Measurements from ENCODE around the gene RAB11FIP5. TPM values are rescaled to one million over a fixed set of nuclear protein-coding genes. Genes with fewer than 3 reads are reported as not detected.

Gene RAB11FIP5
- total and polyA plus RNA-seq, 2 donors (not counting 3 experiments of a cell fraction or from before 2014, with no cell fraction given): 36.6 to 47.0 TPM

- FAIRE-seq (peak; percentile 52), DNase-seq (ENCODE audit: low read depth, low spot score) (no peak)
- no peaks in the 10 kb centered on the region for H3K27me3 ChIP-seq (ENCODE audit: control insufficient read depth in 2 of 2, insufficient read depth in 2 of 2, low read length in 2 of 2)
- intact Hi-C loops (cut with micrococcal nuclease) (no loop called here), dilution Hi-C loops (cut with MboI; ENCODE audit: extremely low pct_ligation_motif_present, low sequenced_read_pairs) (no loop called here)
- peaks cover under 1 to 2% of the 10 kb centered on the region in 2 experiments for H3K36me3 ChIP-seq (ENCODE audit: control insufficient read depth in 2 of 2, extremely low read depth in 1 of 2, insufficient read depth in 2 of 2, low read length in 2 of 2)
- no peak overlapping the region for H2AFZ ChIP-seq (ENCODE audit: low read depth, low read length)
- H3K9me3 ChIP-seq (replicated peaks; ENCODE audit: control insufficient read depth, insufficient read depth, low read length): no peaks in the 10 kb centered on the region
- H4K20me1 ChIP-seq (replicated peaks; ENCODE audit: control insufficient read depth, extremely low read depth, insufficient read depth, low read length): no peaks in the 10 kb centered on the region
- CTCF ChIA-PET: interaction anchor here (0.9 to 1.1 kb wide), 2 partner anchors 134 to 150 kb away, joined by 3 to 4 read pairs; no protein-coding TSS in a partner anchor
- no peak for TF ChIP-seq POLR2AphosphoS5 (IDR thresholded peaks at IDR 0.05; ENCODE audit: insufficient read depth, low read depth, low read length)
- TF ChIP-seq EZH2 (IDR thresholded peaks at IDR 0.05; ENCODE audit: borderline replicate concordance, low read depth, low read length, severe bottlenecking): no peak
- TF ChIP-seq JUN (IDR thresholded peaks at IDR 0.05; ENCODE audit: borderline replicate concordance, insufficient read depth, insufficient read length, low read depth): no peak
- H3K4me1 ChIP-seq (ENCODE audit: control insufficient read depth, extremely low read depth, insufficient read depth, low read length): no peaks in the 10 kb centered on the region
- no TSS peak for BruUV-seq (replicated peaks)
- H3K27ac ChIP-seq (ENCODE audit: insufficient read depth, low read depth, low read length): no peak overlapping the region
- no peaks in the 10 kb centered on the region for H3K79me2 ChIP-seq (ENCODE audit: control insufficient read depth, insufficient read depth, low read length)
- H3K9ac ChIP-seq (replicated peaks; ENCODE audit: extremely low read depth, insufficient read depth, low read length): no peak overlapping the region
- no peaks in the 10 kb centered on the region for H3K9me1 ChIP-seq (replicated peaks; ENCODE audit: control insufficient read depth, extremely low read depth, insufficient read depth, low read length)
- no peak overlapping the region for H3K4me2 ChIP-seq (ENCODE audit: insufficient read depth, low read length)
- POLR2A ChIA-PET: no interaction called here
- H3K4me3 ChIP-seq (replicated peaks in 1 of 3; ENCODE audit: insufficient read depth in 1 of 3, low read depth in 1 of 3, low read length in 3 of 3): no peak overlapping the region
These were observed 85.4 kb downstream of the RAB11FIP5 start for GRCh38 chr2:73027340-73027739.

GRCh38 chr2:73023497-73023896 is 89.3 kb downstream of the RAB11FIP5 start:
- FAIRE-seq (no peak), DNase-seq (ENCODE audit: low read depth, low spot score) (no peak)
- Histone ChIP-seq H3K4me2 (ENCODE audit: insufficient read depth, low read length) (no peak overlapping the region), H3K79me2 (ENCODE audit: control insufficient read depth, insufficient read depth, low read length) (no peaks in the 10 kb centered on the region), H3K27ac (ENCODE audit: insufficient read depth, low read depth, low read length) (no peak overlapping the region), H3K4me1 (ENCODE audit: control insufficient read depth, extremely low read depth, insufficient read depth, low read length) (peaks cover 13% of the 10 kb centered on the region), H3K27me3 (ENCODE audit: control insufficient read depth in 2 of 2, insufficient read depth in 2 of 2, low read length in 2 of 2) (no peaks in the 10 kb centered on the region), H2AFZ (ENCODE audit: low read depth, low read length) (no peak overlapping the region), H3K9me1 (replicated peaks; ENCODE audit: control insufficient read depth, extremely low read depth, insufficient read depth, low read length) (no peaks in the 10 kb centered on the region), H3K9me3 (replicated peaks; ENCODE audit: control insufficient read depth, insufficient read depth, low read length) (no peaks in the 10 kb centered on the region), H3K36me3 (ENCODE audit: control insufficient read depth in 2 of 2, extremely low read depth in 1 of 2, insufficient read depth in 2 of 2, low read length in 2 of 2) (peaks cover 0 to 3% of the 10 kb centered on the region in 2 experiments), H4K20me1 (replicated peaks; ENCODE audit: control insufficient read depth, extremely low read depth, insufficient read depth, low read length) (no peaks in the 10 kb centered on the region), H3K9ac (replicated peaks; ENCODE audit: extremely low read depth, insufficient read depth, low read length) (no peak overlapping the region), H3K4me3 (replicated peaks in 1 of 3; ENCODE audit: insufficient read depth in 1 of 3, low read depth in 1 of 3, low read length in 3 of 3) (no peak overlapping the region)
- intact Hi-C loops (cut with micrococcal nuclease) (no loop called here), dilution Hi-C loops (cut with MboI; ENCODE audit: extremely low pct_ligation_motif_present, low sequenced_read_pairs) (no loop called here)
- TF ChIP-seq JUN (IDR thresholded peaks at IDR 0.05; ENCODE audit: borderline replicate concordance, insufficient read depth, insufficient read length, low read depth) (no peak), FOS (IDR thresholded peaks at IDR 0.05; ENCODE audit: borderline replicate concordance, insufficient read depth, low read length) (no peak), MAX (IDR thresholded peaks at IDR 0.05; ENCODE audit: insufficient read depth, insufficient read length) (no peak), MYC (IDR thresholded peaks at IDR 0.05; ENCODE audit: low read depth, low read length) (no peak), EZH2 (IDR thresholded peaks at IDR 0.05; ENCODE audit: borderline replicate concordance, low read depth, low read length, severe bottlenecking) (no peak), CTCF (IDR thresholded peaks at IDR 0.05; ENCODE audit: extremely low read depth in 1 of 2, insufficient read depth in 1 of 2, low read depth in 1 of 2, low read length in 2 of 2) (no peak), GATA2 (IDR thresholded peaks at IDR 0.05; ENCODE audit: insufficient read depth, insufficient read length, low read depth, low read length) (no peak)
- ChIA-PET POLR2A (no interaction called here), CTCF (interaction anchor here (1.1 to 1.6 kb wide), 5 partner anchors 11 to 189 kb away, joined by 3 to 6 read pairs (median 4); no protein-coding TSS in a partner anchor)
- BruUV-seq (replicated peaks): no TSS peak
